ENCODE measurements around the gene SRSF10.
A peak's percentile ranks its signal among the peaks of the same experiment; 100 is the strongest.
"Not testable (repeated sequence)": the region's sequence is repeated elsewhere in the genome, so short reads cannot be mapped to it uniquely, and the experiment has no call there.

SRSF10 gene

GRCh38 chr1:23959461-23960290 lies 20.5 kb downstream of the SRSF10 start, which contains the start of gene PNRC2:
PNRC2 (plus strand) TSS chr1:23959828; CDS start chr1:23961458, 1,630 bp downstream.
- intact Hi-C loops (cut with DNase I), result loop anchor here (2.0 kb wide), 1 partner anchor 19 kb away; no protein-coding TSS in a partner anchor
- peak; percentile 96 to 100 (median 97) for DNase-seq

DNA sequence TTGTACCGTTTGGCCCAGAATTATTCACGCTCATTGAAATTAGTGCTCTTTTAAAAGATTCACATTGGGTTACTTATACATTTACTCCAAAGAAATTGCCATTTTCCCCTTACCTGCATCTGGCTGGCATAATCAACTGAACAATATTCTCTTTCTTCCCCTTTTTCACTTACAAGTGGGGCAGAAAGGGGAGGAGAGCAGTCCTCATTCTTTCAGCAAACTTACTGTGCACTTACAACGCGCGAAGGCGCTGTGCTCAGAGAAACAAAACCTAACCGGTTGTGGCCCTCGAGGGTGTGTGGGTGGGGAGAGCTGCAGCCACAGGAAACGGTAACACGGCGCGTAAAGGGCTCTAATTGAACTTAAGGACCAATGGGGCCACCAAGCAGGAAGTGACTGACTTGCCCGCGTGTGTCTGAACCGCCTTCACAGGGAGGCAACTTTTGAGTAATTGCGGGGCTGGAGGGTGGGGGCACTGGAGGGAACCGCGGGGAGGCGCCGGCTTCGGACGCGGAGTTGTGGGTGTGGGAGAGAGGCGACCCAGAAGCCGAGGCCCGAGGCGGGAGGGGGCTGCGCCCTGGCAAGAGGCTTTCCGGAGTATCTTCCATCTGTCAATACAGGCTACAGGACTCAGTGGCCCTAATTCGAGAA lies 21.2 kb downstream of the SRSF10 start:
- intact Hi-C loops (cut with DNase I), result loop anchor here (2.0 kb wide), 1 partner anchor 20 kb away; no protein-coding TSS in a partner anchor
- peak; percentile 15 to 91 (median 52) for DNase-seq

DNA sequence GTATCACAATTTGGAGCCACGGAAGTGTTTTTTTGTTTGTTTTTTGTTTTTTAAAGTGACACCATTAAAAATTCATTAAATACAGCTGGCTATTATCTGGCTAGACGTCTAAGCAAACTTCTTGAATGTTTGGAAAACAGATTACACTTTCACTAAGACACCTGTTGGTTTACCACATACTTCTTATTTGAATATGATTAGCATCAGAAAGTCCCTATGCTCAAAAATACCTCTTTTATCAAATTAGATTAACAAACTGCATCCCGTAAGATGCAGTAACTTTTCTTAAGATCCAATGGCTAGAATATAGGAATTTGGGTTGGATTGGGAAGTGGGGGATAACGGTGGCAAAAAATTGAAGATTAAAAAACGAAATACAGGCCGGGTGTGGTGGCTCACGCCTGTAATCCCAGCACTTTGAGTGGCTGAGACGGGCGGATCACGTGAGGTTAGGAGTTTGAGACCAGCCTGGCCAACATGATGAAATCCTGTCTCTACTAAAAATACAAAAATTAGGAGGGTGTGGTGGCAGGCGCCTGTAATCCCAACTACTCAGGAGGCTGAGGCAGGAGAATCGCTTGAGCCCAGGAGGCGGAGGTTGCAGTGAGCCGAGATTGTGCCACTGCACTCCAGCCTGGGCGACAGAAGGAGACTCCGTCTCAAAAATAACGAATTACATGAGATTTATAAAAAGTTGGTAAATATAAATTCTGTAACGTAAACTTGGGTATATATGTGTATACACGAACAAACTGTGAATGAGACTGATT lies 21.9 kb downstream of the SRSF10 start:
- DNase-seq, result not testable (repeated sequence)
- intact Hi-C loops (cut with DNase I), result loop anchor here (2.0 kb wide), 1 partner anchor 21 kb away; no protein-coding TSS in a partner anchor

GRCh38 chr1:23957096-23957495 lies 23.0 kb downstream of the SRSF10 start:
- peak in 1 of 10 donors; percentile 70 for DNase-seq

DNA sequence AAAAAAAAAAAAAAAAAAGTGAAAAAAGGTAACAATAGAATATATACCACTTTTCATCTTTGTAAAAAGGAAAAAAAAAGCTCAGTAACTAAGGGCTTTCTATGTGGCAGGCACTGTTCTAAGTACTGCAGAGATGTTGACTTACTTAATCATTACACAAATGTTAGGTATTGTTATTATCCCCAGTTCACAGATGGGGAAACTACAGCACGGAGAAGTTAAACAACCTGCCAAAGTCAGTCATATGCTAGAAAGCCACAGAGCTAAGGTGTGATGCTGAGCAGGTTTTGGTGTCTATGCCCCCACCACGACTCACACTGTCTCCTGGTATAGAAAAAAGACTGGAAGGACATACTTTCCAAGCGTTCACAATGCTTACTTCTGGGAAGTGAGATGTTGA lies 27.1 kb downstream of the SRSF10 start:
- DNase-seq, result no peak
- intact Hi-C loops (cut with DNase I), result no loop called here

More at GRCh38 chr1:23957096-23957495, 23.0 kb downstream of the SRSF10 start:
- intact Hi-C loops (cut with DNase I), result no loop called here

GRCh38 chr1:23947366-23947765 lies 32.8 kb downstream of the SRSF10 start:
- DNase-seq, result no peak
- intact Hi-C loops (cut with DNase I), result no loop called here

DNA sequence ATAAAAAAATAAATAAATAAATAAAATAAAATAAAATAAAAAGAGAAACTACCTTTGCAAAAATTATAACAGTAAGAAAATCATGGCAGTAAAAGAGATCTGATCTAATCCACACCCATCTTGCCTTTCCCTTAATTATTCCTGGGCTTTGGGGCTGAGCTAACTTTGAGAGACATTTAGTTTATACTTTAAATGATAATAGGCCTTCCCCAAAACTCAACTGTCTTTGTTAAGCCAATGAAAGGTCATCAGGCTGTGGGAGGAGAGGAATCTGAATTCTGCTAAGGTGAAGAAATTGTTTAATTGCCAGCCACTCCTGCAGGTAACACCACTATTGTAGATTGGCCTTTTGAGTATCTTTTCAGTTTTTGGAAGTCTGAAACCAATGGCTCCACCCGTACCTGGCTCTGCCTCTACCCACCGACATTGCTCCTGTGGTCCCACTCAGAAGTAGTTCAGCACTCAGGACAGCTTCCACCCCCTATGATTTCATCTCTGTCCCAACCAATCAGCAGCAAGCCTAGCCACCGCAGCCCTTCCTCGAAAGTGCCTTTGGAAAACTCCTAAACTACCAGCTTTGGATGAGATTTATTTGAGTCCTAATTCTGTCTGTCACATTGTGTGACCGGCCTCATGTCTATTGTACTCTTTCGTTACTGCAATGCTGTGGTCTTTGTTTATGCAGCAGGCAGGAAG lies 43.5 kb downstream of the SRSF10 start:
- DNase-seq, result no peak
- intact Hi-C loops (cut with DNase I), result no loop called here

DNA sequence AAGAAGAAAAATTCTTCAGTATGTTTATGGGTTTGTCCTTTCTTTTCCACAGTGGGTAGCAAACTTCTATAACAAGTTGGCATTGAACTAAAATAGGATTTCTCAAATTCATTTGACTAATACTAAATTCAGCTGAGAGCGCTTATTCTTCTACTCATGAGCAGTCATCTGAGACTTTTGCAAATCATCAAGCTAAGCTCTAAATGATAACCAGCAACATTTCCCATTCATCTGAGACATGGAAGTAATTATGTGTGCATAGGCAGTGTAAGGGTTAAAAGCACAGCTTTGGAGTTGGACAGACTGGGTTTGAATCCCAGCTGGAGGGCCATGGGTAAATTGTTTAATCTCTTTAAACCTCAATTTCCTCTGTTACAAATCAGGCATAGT lies 48.6 kb downstream of the SRSF10 start:
- DNase-seq, result no peak
- intact Hi-C loops (cut with DNase I), result no loop called here

DNA sequence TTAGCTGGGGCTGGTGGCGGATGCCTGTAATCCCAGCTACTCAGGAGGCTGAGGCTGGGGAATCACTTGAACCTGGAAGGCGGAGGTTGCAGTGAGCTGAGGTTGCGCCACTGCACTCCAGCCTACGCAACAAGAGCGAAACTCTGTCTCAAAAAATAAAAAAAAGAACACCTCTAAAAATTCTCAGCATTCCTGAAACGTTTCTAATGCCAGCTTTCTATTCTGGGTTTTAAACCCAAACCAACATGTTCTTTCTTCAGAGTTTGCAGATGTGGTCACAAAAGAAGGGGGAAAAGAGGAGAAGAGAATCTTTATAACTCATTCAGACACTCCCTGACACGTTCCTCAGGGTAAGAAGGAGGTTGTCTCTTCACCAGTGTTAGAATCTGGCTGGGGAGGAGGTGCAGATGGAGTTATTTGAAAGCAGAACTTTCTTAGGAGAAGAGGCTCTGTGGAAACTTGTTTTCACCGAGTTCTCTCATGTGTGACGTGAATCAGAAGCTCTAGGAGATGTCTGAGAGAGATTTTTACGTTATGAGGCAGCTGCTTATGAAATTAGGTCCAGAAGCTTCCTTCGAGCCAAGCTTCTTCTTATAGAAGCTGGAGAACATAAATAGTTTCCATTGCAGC lies 49.2 kb downstream of the SRSF10 start:
- intact Hi-C loops (cut with DNase I), result no loop called here
- no peak for DNase-seq

- no peak for DNase-seq
- intact Hi-C loops (cut with DNase I), result no loop called here
These were observed 49.9 kb downstream of the SRSF10 start for GRCh38 chr1:23930270-23930669.

DNA sequence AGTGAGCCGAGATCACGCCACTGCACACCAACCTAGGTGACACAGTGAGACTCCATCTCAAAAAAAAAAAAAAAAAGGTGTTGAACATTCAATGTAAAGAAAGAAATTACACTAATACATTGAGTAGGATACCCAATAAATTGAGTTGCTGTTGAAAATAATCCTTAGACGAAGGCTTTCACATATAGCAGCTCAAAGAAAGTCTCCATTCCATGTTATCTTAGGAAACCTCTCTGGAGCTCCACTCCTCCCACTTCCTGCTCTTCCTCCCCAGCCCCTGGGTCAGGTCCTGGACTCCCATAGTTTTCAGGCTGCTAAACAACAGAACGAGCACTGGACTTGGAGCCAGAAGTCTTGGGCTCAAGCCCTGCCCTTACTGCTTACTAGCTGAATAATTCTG lies 51.3 kb downstream of the SRSF10 start:
- DNase-seq, result no peak
- intact Hi-C loops (cut with DNase I), result no loop called here

DNA sequence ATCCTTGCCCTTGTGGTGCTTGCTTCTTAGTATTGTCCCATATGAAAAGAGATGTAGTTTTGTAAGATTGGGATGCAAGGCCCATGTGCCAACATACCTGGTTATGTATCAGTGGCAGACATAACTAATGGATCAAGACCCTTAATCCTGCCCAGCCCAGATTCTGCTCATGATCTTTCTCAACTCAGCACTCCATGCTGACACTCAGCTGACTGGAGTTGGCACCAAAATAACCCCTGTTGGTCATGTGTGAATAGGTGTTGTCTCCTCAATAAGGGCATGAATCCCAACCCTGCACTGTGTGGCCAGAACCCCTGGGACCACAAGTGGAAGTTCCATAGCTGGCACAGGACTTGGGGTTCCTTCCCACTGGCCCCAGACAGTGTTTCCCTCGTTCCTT lies 53.0 kb downstream of the SRSF10 start:
- no peak for DNase-seq
- intact Hi-C loops (cut with DNase I), result no loop called here

GRCh38 chr1:23925279-23925678 lies 54.8 kb downstream of the SRSF10 start:
- DNase-seq, result no peak
- intact Hi-C loops (cut with DNase I), result no loop called here

- intact Hi-C loops (cut with DNase I), result no loop called here
These were observed 55.5 kb downstream of the SRSF10 start for GRCh38 chr1:23924601-23925000.

GRCh38 chr1:23923592-23924499 lies 56.3 kb downstream of the SRSF10 start:
- DNase-seq, result no peak
- intact Hi-C loops (cut with DNase I), result no loop called here

More at GRCh38 chr1:23924601-23925000, 55.5 kb downstream of the SRSF10 start:
- no peak for DNase-seq

- intact Hi-C loops (cut with DNase I), result no loop called here
- no peak for DNase-seq
These were observed 57.7 kb downstream of the SRSF10 start for GRCh38 chr1:23922321-23922943.

GRCh38 chr1:23916209-23917131 lies 63.7 kb downstream of the SRSF10 start:
- intact Hi-C loops (cut with DNase I), result loop anchor here (1.0 kb wide), 1 partner anchor 144 kb away; no protein-coding TSS in a partner anchor
- peak in 9 of 10 donors; percentile 16 to 92 (median 34) for DNase-seq
